ENCODE results near the gene GDPD5.

GDPD5 gene

GRCh38 chr11:75399344-75400145 lies 126.2 kb downstream of the GDPD5 start, which contains the start of gene RPS3:
RPS3 (plus strand) TSS chr11:75399518; CDS start chr11:75399548, 30 bp downstream.
- DNase-seq (ENCODE audit: low read depth), result peak; percentile 81

GRCh38 chr11:75398906-75399305 lies 126.8 kb downstream of the GDPD5 start:
- DNase-seq (ENCODE audit: low read depth), result no peak

- DNase-seq (ENCODE audit: low read depth), result no peak
Measured at GRCh38 chr11:75394085-75394840, 131.5 kb downstream of the GDPD5 start.

GRCh38 chr11:75389925-75390324 lies 135.8 kb downstream of the GDPD5 start:
- no peak for DNase-seq (ENCODE audit: low read depth)

GRCh38 chr11:75389276-75389605 lies 136.5 kb downstream of the GDPD5 start:
- no peak for DNase-seq (ENCODE audit: low read depth)

GRCh38 chr11:75388386-75389275 lies 137.1 kb downstream of the GDPD5 start:
- peak; percentile 42 for DNase-seq (ENCODE audit: low read depth)

- no peak for DNase-seq (ENCODE audit: low read depth)
Measured at GRCh38 chr11:75387736-75388294, 137.9 kb downstream of the GDPD5 start.

- DNase-seq (ENCODE audit: low read depth), result no peak
Measured at GRCh38 chr11:75386942-75387630, 138.7 kb downstream of the GDPD5 start.

Data from stimulated activated CD8-positive, alpha-beta memory T cell treated with anti-CD3 and anti-CD28 coated beads, Interleukin-12 subunit alpha, Interleukin-12 subunit beta, amount 100 ng/mL, for 1 hour (primary cell).